Neural cell (in vitro differentiated cells): ENCODE data around the gene AFAP1. TPM values are rescaled to one million over a fixed set of nuclear protein-coding genes. Genes with fewer than 3 reads are reported as not detected.

Experiments
- H2AFZ ChIP-seq: fragments of 200-600, 300-800 bp; sonication (generic), shearing (Covaris generic); 2 replicates; pipeline ENCODE4 v1.6.0; 2014; ENCODE audit warnings: low read depth, mild to moderate bottlenecking, antibody characterized with exemption, low read length, moderate library complexity
- H3F3A ChIP-seq: fragments of 200-600 bp; shearing (Covaris generic); 2 replicates; pipeline ENCODE4 v1.6.1; 2016; ENCODE audit warnings: mild to moderate bottlenecking, moderate library complexity, mixed read lengths, antibody characterized with exemption, low read length; ENCODE audit not compliant: insufficient read depth, poor library complexity, severe bottlenecking
- H3K27ac ChIP-seq: fragments of 200-600, 300-800 bp; sonication (generic), shearing (Covaris generic); 2 replicates; pipeline ENCODE4 v1.5.1; 2014; ENCODE audit warnings: mild to moderate bottlenecking, low read length, moderate library complexity
- H3K27me3 ChIP-seq: fragments of 300-800, 200-600 bp; sonication (generic), shearing (Covaris generic); 2 replicates; pipeline ENCODE4 v1.6.0; 2014; ENCODE audit warnings: mild to moderate bottlenecking, low read depth, low read length, moderate library complexity; ENCODE audit not compliant: insufficient read depth
- H3K36me3 ChIP-seq: fragments of 300-800, 200-600 bp; sonication (generic), shearing (Covaris generic); 2 replicates; pipeline ENCODE4 v1.5.1; 2014; ENCODE audit warnings: mild to moderate bottlenecking, antibody characterized with exemption, low read length, moderate library complexity; ENCODE audit not compliant: insufficient read depth
- H3K4me2 ChIP-seq: fragments of 300-800, 200-600 bp; sonication (generic), shearing (Covaris generic); 2 replicates; pipeline ENCODE4 v1.6.0; 2014; ENCODE audit warnings: mild to moderate bottlenecking, low read length
- H3K4me3 ChIP-seq: fragments of 300-800, 200-600 bp; sonication (generic), shearing (Covaris generic); 2 replicates; pipeline ENCODE4 v1.5.1; 2014; ENCODE audit warnings: mild to moderate bottlenecking, low read length, moderate library complexity
- H3K79me2 ChIP-seq: fragments of 200-600 bp; shearing (Covaris generic); replicated peaks from 2 replicates; pipeline ENCODE4 v1.6.0; 2014; ENCODE audit warnings: mild to moderate bottlenecking, low read length, moderate library complexity; ENCODE audit not compliant: insufficient read depth
- H3K9ac ChIP-seq: fragments of 300-800, 200-600 bp; sonication (generic), shearing (Covaris generic); 2 replicates; pipeline ENCODE4 v1.6.1; 2016; ENCODE audit warnings: mild to moderate bottlenecking, low read length, mixed read lengths
- H3K9me2 ChIP-seq: fragments of 200-600 bp; shearing (Covaris generic); 2 replicates; pipeline ENCODE4 v1.6.1; 2016; ENCODE audit warnings: mild to moderate bottlenecking, low read length, mixed read lengths; ENCODE audit not compliant: insufficient read depth
- H3K9me3 ChIP-seq: fragments of 200-600, 300-800 bp; sonication (generic), shearing (Covaris generic); 2 replicates; pipeline ENCODE4 v1.6.1; 2016; ENCODE audit warnings: mild to moderate bottlenecking, mixed run types, low read length, moderate library complexity, mixed read lengths
- H4K20me1 ChIP-seq: fragments of 200-600 bp; shearing (Covaris generic); 2 replicates; pipeline ENCODE4 v1.6.1; 2016; ENCODE audit warnings: mild to moderate bottlenecking, mixed run types; ENCODE audit not compliant: insufficient read depth
- EP300 ChIP-seq: fragments of 450-650 bp; conservative IDR thresholded peaks from 2 replicates; pipeline ENCODE4 v1.6.1; 2014; ENCODE audit warnings: antibody characterized with exemption, mild to moderate bottlenecking, moderate library complexity; ENCODE audit not compliant: poor library complexity, severe bottlenecking
- EZH2 ChIP-seq: fragments of 200-600, 300-800 bp; shearing (Covaris generic), sonication (generic); IDR thresholded peaks from 2 replicates; pipeline ENCODE4 v1.6.1; 2014; ENCODE audit warnings: antibody characterized with exemption, low read length, borderline replicate concordance, mild to moderate bottlenecking; ENCODE audit not compliant: insufficient read depth, poor library complexity, severe bottlenecking
- MXI1 ChIP-seq: fragments of 450-650 bp; conservative IDR thresholded peaks from 2 replicates; pipeline ENCODE4 v1.6.1; 2014; ENCODE audit warnings: antibody characterized with exemption, mild to moderate bottlenecking; ENCODE audit not compliant: poor library complexity, severe bottlenecking
- POLR2AphosphoS5 ChIP-seq: IDR thresholded peaks from 2 replicates; pipeline ENCODE4 v1.6.1; 2012
- RAD21 ChIP-seq: fragments of 450-650 bp; conservative IDR thresholded peaks from 2 replicates; pipeline ENCODE4 v1.6.1; 2014; ENCODE audit warnings: antibody characterized with exemption, mild to moderate bottlenecking, moderate library complexity
- SMC3 ChIP-seq: fragments of 450-650 bp; conservative IDR thresholded peaks from 2 replicates; pipeline ENCODE4 v1.6.1; 2014; ENCODE audit warnings: antibody characterized with exemption, mild to moderate bottlenecking, moderate library complexity; ENCODE audit not compliant: poor library complexity
- TAF1 ChIP-seq: IDR thresholded peaks from 2 replicates; pipeline ENCODE4 v1.6.1; 2012; ENCODE audit warnings: low read depth
- polyA plus RNA-seq: library from polyadenylated mRNA; depleted of rRNA; stranded (reverse); fragments of >200 nt; gene quantifications from 2 replicates; pipeline ENCODE4 v1.2.3, GENCODE V29; 2014
- TF ChIP-seq, protein P1 (sequence below): IDR thresholded peaks from 2 replicates; pipeline ENCODE4 v1.6.1; 2012; ENCODE audit warnings: borderline replicate concordance
- TF ChIP-seq, protein P2 (sequence below): fragments of 450-650 bp; IDR thresholded peaks from 2 replicates; pipeline ENCODE4 v1.5.1; 2014; ENCODE audit warnings: antibody characterized with exemption, mild to moderate bottlenecking, moderate library complexity; ENCODE audit not compliant: poor library complexity, severe bottlenecking

Gene AFAP1
- polyA plus RNA-seq, 1 donor from 2014 or later, result 38.9 TPM

DNA sequence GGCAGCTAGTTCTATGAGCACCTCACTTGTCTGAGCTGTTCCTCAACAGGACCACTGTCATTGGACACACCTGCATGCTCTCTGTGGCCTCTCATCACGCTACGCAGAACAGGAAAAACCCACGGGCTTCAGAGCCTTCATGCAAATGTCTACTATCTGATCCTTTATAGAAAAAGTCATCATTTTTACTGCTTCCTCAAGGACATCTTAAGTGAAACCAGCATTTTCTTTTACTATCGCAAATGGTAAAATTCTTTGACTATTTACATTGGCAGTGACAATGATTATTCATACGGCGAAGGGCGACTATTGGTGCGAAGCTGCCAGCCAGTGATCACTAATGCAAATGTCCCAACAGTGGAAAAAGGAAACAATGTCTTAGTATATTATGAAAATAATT is 147.0 kb downstream of the AFAP1 start:
- Histone ChIP-seq H2AFZ (no peak overlapping the region), H4K20me1 (no peaks in the 10 kb centered on the region), H3K79me2 (no peaks in the 10 kb centered on the region), H3K36me3 (no peaks in the 10 kb centered on the region), H3K27ac (no peak overlapping the region), H3K4me3 (no peak overlapping the region), H3F3A (no peaks in the 10 kb centered on the region), H3K9ac (no peak overlapping the region), H3K27me3 (no peaks in the 10 kb centered on the region), H3K4me2 (no peak overlapping the region), H3K9me2 (no peaks in the 10 kb centered on the region), H3K9me3 (no peaks in the 10 kb centered on the region)
- TF ChIP-seq TAF1 (no peak), EP300 (no peak), EZH2 (no peak), MXI1 (no peak), POLR2AphosphoS5 (no peak)
- TF ChIP-seq, protein P1, sequence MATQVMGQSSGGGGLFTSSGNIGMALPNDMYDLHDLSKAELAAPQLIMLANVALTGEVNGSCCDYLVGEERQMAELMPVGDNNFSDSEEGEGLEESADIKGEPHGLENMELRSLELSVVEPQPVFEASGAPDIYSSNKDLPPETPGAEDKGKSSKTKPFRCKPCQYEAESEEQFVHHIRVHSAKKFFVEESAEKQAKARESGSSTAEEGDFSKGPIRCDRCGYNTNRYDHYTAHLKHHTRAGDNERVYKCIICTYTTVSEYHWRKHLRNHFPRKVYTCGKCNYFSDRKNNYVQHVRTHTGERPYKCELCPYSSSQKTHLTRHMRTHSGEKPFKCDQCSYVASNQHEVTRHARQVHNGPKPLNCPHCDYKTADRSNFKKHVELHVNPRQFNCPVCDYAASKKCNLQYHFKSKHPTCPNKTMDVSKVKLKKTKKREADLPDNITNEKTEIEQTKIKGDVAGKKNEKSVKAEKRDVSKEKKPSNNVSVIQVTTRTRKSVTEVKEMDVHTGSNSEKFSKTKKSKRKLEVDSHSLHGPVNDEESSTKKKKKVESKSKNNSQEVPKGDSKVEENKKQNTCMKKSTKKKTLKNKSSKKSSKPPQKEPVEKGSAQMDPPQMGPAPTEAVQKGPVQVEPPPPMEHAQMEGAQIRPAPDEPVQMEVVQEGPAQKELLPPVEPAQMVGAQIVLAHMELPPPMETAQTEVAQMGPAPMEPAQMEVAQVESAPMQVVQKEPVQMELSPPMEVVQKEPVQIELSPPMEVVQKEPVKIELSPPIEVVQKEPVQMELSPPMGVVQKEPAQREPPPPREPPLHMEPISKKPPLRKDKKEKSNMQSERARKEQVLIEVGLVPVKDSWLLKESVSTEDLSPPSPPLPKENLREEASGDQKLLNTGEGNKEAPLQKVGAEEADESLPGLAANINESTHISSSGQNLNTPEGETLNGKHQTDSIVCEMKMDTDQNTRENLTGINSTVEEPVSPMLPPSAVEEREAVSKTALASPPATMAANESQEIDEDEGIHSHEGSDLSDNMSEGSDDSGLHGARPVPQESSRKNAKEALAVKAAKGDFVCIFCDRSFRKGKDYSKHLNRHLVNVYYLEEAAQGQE, result no peak

DNA sequence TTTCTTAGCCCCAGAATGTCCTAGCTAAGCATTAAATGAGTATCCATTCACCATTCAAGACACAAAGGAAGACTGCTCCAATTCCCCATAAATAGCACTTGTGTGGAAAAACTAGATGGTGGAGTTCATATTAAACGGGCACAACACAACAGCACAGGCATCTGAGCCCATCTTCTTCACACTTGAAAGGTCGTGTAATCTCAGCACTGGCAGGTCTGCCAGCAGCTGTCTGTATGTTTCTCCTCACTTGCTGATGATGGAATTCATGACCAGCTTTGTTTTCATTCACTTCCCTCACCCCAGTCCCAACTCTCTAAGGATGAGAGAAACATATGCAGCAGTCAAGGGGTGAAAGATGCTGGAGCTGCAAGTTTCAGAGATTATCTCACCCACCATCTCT is 148.7 kb downstream of the AFAP1 start:
- Histone ChIP-seq H3K9me2 (no peaks in the 10 kb centered on the region), H3K4me3 (no peak overlapping the region), H2AFZ (no peak overlapping the region), H3K27ac (no peak overlapping the region), H3K36me3 (no peaks in the 10 kb centered on the region), H3K27me3 (no peaks in the 10 kb centered on the region), H3K9ac (no peak overlapping the region), H3K4me2 (no peak overlapping the region), H4K20me1 (no peaks in the 10 kb centered on the region), H3K9me3 (no peaks in the 10 kb centered on the region), H3F3A (no peaks in the 10 kb centered on the region), H3K79me2 (no peaks in the 10 kb centered on the region)
- TF ChIP-seq, protein P2, sequence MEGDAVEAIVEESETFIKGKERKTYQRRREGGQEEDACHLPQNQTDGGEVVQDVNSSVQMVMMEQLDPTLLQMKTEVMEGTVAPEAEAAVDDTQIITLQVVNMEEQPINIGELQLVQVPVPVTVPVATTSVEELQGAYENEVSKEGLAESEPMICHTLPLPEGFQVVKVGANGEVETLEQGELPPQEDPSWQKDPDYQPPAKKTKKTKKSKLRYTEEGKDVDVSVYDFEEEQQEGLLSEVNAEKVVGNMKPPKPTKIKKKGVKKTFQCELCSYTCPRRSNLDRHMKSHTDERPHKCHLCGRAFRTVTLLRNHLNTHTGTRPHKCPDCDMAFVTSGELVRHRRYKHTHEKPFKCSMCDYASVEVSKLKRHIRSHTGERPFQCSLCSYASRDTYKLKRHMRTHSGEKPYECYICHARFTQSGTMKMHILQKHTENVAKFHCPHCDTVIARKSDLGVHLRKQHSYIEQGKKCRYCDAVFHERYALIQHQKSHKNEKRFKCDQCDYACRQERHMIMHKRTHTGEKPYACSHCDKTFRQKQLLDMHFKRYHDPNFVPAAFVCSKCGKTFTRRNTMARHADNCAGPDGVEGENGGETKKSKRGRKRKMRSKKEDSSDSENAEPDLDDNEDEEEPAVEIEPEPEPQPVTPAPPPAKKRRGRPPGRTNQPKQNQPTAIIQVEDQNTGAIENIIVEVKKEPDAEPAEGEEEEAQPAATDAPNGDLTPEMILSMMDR, result no peak
- TF ChIP-seq SMC3 (no peak), EP300 (no peak), MXI1 (no peak), RAD21 (no peak), TAF1 (no peak), EZH2 (no peak), POLR2AphosphoS5 (no peak)
- TF ChIP-seq, protein P1, result no peak
